ENCODE results near the gene ONECUT3.

ONECUT3 gene

DNA sequence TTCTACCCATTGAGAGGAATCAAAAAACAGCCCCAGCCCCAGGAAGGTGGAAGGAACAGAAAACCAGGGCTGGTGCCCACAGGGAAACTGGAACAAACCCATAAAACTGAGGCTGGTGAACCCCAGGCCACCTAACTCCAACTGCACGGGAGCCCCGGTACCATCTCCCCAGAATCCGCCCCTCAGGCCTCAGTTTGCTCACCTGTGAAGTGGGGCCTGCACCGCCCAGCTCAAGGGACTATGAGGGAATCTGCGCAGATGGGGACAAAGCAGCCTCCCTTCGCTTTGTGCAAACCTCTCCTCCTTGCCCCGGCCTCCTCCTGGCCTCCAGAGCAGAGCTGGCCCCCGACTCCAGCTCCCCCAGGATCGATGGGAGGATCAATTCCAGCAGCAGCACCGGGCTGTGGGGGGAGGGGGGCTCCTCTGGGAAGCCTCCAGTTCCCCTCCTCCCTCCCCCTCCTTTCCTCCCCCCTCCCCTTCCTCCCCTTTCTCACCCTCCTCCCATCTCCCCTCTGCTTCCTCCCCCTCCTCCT, 9.1 kb upstream of the ONECUT3 start:
- H3K9ac ChIP-seq (ENCODE audit: low read depth, low read length), result no peak overlapping the region
- H3K9me3 ChIP-seq (ENCODE audit: control insufficient read depth, insufficient read depth, low read length), result no peaks in the 10 kb centered on the region
- H3K36me3 ChIP-seq (ENCODE audit: control insufficient read depth, insufficient read depth, low read length), result peaks cover 2% of the 10 kb centered on the region

DNA sequence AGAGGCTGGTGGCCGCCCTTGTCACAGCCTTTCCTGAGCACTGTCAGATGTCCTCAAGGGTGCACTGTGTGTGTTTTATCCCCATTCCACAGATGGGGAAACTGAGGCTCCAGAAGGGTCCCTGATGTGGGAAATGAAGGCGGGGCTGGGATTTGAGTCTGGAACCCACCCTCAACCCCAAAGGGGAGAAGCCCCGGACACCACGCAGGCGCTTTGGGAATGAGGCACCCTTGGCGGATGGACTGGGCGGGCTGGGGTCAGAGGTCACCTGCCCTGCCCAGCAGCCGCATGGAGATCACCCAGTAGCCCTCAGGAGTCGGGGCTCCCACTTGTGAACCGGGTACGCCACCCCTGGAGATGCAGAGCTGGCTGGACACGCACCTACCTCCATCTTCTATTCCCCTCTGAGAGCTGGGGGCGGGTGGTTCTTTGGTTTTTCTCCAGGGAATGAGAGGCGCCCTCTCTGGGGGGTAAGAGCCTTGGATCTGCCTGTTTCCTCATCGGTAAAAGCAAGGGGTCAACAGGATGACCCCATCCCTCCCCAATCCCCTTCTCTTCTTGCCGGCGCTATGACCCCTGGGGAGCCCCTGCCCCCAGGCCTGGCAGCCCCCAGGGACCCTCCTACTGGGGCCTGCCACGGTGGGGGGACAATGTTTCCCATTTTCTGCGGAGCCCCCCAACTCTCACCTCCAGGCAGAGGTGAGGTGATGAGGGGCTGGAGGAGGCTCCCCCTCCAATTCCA, 8.3 kb upstream of the ONECUT3 start:
- H3K9me3 ChIP-seq (ENCODE audit: control insufficient read depth, insufficient read depth, low read length), result no peaks in the 10 kb centered on the region
- peaks cover 59% of the 10 kb centered on the region for H3K27me3 ChIP-seq (ENCODE audit: control insufficient read depth, insufficient read depth, low read length)
- H3K36me3 ChIP-seq (ENCODE audit: control insufficient read depth, insufficient read depth, low read length), result peaks cover under 1% of the 10 kb centered on the region
- peak overlapping the region; percentile 56 for H3K4me3 ChIP-seq (ENCODE audit: low read depth, low read length)
- peaks cover 2% of the 10 kb centered on the region for H3K4me1 ChIP-seq (ENCODE audit: control insufficient read depth, insufficient read depth, low read length)
- no peak overlapping the region for H3K9ac ChIP-seq (ENCODE audit: low read depth, low read length)

More for the DNA sequence above, 9.1 kb upstream of the ONECUT3 start:
- Histone ChIP-seq H3K4me1 (ENCODE audit: control insufficient read depth, insufficient read depth, low read length) (peaks cover 2% of the 10 kb centered on the region), H3K4me3 (ENCODE audit: low read depth, low read length) (no peak overlapping the region), H3K27me3 (ENCODE audit: control insufficient read depth, insufficient read depth, low read length) (peaks cover 53% of the 10 kb centered on the region)

DNA sequence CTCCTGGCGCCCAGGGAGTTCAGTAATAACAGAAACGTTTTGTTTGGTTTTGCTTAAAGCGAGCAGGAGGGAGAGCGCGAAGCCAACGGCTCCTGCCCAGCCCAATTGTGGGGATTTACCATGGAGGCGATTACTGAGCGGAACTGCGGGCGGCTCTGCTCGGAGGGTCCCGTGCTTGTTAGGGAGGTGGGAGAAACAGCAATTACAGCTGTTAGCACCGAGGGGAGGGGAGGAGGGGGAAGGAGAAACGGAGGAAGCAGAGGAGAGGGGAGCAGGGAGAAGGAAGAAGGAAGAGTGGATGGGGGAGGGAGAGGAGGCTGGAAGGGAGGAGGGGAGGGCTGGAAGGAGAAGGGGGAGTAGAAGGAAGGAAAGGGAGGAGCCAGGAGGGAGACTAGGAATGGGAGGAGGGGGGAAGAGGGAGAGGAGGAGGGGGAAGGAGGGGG, 7.7 kb upstream of the ONECUT3 start:
- Histone ChIP-seq H3K36me3 (ENCODE audit: control insufficient read depth, insufficient read depth, low read length) (no peaks in the 10 kb centered on the region), H3K4me3 (ENCODE audit: low read depth, low read length) (peak overlapping the region; percentile 56), H3K9ac (ENCODE audit: low read depth, low read length) (no peak overlapping the region), H3K27me3 (ENCODE audit: control insufficient read depth, insufficient read depth, low read length) (peaks cover 61% of the 10 kb centered on the region), H3K4me1 (ENCODE audit: control insufficient read depth, insufficient read depth, low read length) (peaks cover 2% of the 10 kb centered on the region), H3K9me3 (ENCODE audit: control insufficient read depth, insufficient read depth, low read length) (no peaks in the 10 kb centered on the region)

DNA sequence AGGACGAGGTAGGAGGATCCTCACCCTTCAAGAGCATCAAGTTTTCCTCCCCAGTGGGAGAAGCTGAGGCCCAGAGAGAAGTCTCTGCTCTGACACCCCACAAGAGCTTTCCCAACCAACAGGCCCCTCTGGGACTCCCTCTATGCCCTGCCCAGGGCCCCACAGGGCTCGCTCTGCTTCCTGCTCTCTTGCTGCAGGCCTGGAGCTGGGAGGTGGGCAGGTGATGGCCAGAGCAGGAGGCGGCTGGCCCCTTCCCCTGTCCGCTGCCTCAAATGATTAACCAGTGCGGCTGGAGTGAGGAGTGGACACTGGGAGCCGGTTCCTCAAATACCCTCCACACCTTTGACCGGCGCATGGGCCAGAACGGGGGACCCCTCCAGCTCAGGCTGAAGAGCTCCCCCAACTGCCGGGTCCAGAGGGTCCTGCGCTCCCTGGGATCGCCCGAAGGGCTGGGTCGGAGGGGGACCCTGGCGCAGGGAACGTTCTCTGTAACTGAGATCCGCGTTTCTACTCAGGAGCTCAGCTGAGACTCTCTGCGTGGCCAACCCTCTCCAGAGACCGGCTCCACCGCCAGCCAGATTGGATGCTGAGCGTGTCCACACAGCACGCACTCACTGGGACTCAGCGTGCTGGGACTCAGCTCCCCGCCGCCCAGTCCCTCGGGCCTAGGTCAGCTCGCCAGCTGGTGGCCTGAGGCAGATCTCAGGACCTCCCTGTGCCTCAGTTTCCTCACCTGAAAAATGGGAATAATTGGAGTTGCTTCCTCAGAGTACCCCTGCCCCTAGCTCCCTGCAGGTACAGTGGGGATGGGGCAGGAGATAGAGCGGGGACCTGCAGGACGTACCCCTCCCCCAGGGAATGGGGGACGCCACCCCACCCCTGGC, 6.7 kb upstream of the ONECUT3 start:
- Histone ChIP-seq H3K36me3 (ENCODE audit: control insufficient read depth, insufficient read depth, low read length) (no peaks in the 10 kb centered on the region), H3K27me3 (ENCODE audit: control insufficient read depth, insufficient read depth, low read length) (peaks cover 71% of the 10 kb centered on the region), H3K9ac (ENCODE audit: low read depth, low read length) (no peak overlapping the region), H3K4me1 (ENCODE audit: control insufficient read depth, insufficient read depth, low read length) (peaks cover 2% of the 10 kb centered on the region), H3K9me3 (ENCODE audit: control insufficient read depth, insufficient read depth, low read length) (no peaks in the 10 kb centered on the region), H3K4me3 (ENCODE audit: low read depth, low read length) (peak overlapping the region; percentile 39)

DNA sequence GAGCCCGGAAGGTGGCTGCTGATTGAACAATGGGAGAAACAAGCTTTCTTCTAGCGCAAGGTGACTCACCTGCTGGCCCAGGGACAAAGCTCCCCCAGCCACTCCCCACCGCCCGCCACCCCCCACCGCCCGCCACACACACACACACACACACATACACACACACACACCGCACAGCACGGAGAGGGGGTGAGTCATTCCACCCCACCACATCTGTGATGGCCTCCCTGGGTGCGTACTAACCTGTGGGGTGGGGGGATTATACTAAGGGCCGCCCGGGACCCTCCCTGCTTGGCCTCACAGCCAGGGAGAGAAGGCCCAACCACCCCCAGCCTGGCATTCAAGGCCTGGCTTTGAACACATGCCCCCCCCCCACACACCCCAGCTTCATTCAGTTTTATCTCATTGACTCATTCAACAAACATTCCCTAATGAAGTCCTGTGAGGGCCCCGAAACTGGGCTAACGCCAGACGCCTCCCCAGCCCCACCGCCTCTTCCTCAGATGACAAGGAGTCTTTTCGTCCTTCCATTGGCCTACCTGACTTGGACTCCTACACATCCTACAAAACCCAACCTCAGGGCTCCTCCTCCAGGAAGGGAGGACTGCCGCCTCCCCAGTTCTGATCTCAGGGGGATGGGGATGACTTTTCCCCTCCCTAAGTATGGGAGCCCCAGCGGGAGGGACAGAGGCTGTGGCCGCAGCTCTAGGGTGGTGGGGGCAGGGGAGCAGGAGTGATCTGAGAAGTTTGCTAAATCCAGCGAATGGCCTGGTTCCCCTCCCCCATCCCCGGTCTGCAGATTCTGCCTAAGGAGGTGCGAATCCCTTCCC, 5.8 kb upstream of the ONECUT3 start:
- Histone ChIP-seq H3K9me3 (ENCODE audit: control insufficient read depth, insufficient read depth, low read length) (no peaks in the 10 kb centered on the region), H3K4me1 (ENCODE audit: control insufficient read depth, insufficient read depth, low read length) (peaks cover 2% of the 10 kb centered on the region), H3K27me3 (ENCODE audit: control insufficient read depth, insufficient read depth, low read length) (peaks cover 80% of the 10 kb centered on the region), H3K36me3 (ENCODE audit: control insufficient read depth, insufficient read depth, low read length) (no peaks in the 10 kb centered on the region), H3K4me3 (ENCODE audit: low read depth, low read length) (peak overlapping the region; percentile 41), H3K9ac (ENCODE audit: low read depth, low read length) (no peak overlapping the region)

DNA sequence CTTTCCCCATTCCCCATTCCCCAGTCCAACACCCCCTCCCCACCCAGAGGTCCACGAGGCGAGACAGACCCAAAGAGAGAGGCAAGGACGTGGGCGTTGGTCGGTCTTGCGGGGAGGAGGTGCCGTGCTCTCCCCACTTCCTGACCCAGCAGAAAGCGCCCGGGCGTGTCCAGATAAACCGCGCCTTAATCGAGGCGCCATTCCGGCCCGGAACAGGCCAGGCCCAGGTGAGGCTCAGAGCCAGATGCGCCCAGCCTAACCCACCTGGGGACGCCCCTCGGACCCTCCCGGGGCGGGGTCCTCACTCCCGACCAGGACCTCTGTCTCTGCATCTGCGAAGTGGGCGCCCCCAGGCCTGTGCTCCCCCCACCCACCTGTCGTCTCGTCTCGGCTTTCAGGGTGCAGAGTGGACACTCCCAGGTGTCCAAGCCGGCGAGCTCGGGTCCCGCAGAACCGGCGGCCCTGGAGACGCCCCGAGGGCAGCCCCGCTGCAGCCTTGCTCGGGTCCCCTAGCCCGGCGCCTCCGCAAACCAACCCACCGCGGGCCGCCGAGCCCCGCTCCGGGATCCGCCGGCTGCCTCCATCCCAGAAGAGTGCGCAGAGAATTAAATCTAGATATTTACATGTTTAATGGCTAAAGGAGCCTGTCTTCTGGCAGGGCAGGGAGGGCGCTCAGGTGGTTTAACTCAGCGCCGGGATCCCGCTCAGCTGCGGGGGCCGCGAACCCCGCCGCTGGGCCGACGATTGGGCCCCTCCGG, 5.0 kb upstream of the ONECUT3 start:
- Histone ChIP-seq H3K9me3 (ENCODE audit: control insufficient read depth, insufficient read depth, low read length) (no peaks in the 10 kb centered on the region), H3K4me1 (ENCODE audit: control insufficient read depth, insufficient read depth, low read length) (peaks cover 2% of the 10 kb centered on the region), H3K4me3 (ENCODE audit: low read depth, low read length) (peak overlapping the region; percentile 41), H3K36me3 (ENCODE audit: control insufficient read depth, insufficient read depth, low read length) (no peaks in the 10 kb centered on the region), H3K9ac (ENCODE audit: low read depth, low read length) (no peak overlapping the region), H3K27me3 (ENCODE audit: control insufficient read depth, insufficient read depth, low read length) (peaks cover 80% of the 10 kb centered on the region)

DNA sequence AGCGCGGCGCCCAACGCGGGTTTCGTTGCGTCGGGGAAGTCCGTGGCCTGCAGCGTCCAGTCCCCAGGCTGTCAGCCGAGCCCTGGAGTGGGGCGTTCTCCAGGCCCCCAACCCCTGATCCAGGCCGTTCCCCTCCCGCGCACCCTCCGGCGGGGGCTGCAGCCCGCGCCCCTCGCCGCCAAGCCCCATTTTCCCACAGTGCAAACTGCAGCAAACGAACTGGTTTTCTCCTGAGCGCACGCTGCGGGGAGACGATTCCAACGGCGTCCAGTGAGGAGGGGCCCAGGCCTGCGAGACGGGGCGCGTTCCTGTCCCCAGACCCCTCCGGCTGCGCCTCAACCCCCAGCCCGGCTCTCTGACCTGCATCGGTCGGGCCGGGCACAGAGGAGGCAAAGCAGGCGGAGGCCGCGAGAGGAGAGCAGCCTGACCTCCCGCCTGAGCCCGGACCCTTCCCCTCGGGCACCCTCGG, 4.4 kb upstream of the ONECUT3 start:
- peaks cover 78% of the 10 kb centered on the region for H3K27me3 ChIP-seq (ENCODE audit: control insufficient read depth, insufficient read depth, low read length)
- H3K9me3 ChIP-seq (ENCODE audit: control insufficient read depth, insufficient read depth, low read length), result no peaks in the 10 kb centered on the region
- no peak overlapping the region for H3K9ac ChIP-seq (ENCODE audit: low read depth, low read length)
- no peak overlapping the region for H3K4me3 ChIP-seq (ENCODE audit: low read depth, low read length)
- H3K4me1 ChIP-seq (ENCODE audit: control insufficient read depth, insufficient read depth, low read length), result peaks cover 2% of the 10 kb centered on the region
- H3K36me3 ChIP-seq (ENCODE audit: control insufficient read depth, insufficient read depth, low read length), result no peaks in the 10 kb centered on the region

DNA sequence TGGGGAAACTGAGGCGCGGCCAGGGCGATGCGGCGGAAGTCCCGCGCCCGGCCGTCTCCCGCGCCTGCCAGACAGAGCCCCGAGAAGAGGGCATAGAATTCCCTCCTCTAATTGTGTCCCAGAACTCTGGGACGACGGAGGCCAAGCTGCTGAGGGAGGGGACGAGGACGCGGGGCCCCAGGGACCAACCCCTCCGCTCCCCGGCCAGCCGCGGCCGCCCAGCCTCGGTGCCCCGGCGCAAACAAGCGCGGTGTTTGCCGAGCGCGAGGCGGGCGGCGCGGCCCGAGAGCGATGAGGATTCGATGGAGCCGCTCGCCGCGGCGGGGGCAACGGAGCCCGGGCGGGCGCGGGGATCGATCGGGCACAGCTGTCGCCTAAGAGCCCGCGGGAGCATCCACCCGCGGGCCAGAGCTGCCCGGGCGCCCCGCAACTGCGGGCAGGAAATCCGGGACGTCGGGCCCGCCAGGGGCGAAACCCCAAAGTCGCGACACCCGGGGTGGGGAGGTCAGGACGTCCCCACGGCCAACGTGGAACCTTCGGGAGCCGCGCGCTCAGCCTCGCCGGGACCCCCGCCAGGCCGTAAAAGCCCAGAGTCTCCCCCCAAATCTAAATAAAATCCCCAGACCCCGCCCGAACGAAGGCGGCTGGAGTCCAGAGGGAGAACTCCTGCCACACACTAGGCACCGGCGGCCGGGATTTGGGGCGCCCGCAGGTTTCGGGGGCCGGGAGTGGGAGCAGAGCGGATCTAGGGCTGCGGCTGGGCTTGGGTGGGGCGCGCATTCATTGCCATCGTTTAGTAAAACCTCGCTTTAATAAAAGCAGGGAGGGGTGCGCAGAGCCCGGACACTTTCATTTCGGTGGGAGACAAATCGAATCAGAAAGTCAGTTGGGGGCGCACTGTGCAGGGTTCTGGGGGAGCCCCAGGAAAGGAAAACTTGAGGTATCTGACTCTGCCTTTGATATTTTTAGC, 3.6 kb upstream of the ONECUT3 start:
- Histone ChIP-seq H3K36me3 (ENCODE audit: control insufficient read depth, insufficient read depth, low read length) (no peaks in the 10 kb centered on the region), H3K27me3 (ENCODE audit: control insufficient read depth, insufficient read depth, low read length) (peaks cover 76% of the 10 kb centered on the region), H3K9ac (ENCODE audit: low read depth, low read length) (no peak overlapping the region), H3K4me1 (ENCODE audit: control insufficient read depth, insufficient read depth, low read length) (peaks cover 2% of the 10 kb centered on the region), H3K4me3 (ENCODE audit: low read depth, low read length) (peak overlapping the region; percentile 22), H3K9me3 (ENCODE audit: control insufficient read depth, insufficient read depth, low read length) (no peaks in the 10 kb centered on the region)

DNA sequence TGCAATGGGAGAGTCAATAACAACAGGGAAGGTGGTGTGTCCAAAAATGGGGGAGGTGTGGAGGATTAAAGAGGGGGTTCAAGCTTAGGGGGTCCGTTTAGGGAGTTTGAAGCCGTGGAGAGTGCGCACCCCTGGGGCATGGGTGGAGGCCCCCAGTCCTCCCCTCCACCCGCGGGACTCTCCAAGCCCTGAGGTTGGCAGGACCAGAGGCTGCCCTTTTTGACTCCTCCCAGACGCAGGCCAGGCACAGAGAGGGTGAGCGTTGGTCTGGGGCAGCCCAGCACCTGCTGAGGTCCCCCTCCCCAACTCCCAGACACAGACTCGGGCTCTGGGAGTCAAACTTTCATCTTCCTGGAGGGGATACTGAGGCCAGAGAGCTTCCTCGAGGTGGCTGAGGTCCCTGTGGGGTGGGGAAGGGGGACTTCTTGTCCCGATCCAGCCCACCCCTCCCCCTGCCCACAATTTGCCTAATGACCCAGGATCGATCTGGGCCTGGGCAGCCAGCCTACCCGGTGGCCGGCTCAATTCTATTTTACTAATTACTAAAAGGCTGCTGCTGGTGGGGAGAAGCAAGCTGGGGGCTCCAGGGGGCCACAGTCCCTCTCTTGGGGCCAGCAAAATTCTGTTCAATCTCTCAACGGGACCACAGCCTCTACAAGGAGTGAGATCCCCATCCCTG, 2.8 kb upstream of the ONECUT3 start:
- peaks cover 2% of the 10 kb centered on the region for H3K4me1 ChIP-seq (ENCODE audit: control insufficient read depth, insufficient read depth, low read length)
- peaks cover 81% of the 10 kb centered on the region for H3K27me3 ChIP-seq (ENCODE audit: control insufficient read depth, insufficient read depth, low read length)

More for the DNA sequence above, 2.8 kb upstream of the ONECUT3 start:
- Histone ChIP-seq H3K9me3 (ENCODE audit: control insufficient read depth, insufficient read depth, low read length) (no peaks in the 10 kb centered on the region), H3K4me3 (ENCODE audit: low read depth, low read length) (peak overlapping the region; percentile 22), H3K9ac (ENCODE audit: low read depth, low read length) (no peak overlapping the region), H3K36me3 (ENCODE audit: control insufficient read depth, insufficient read depth, low read length) (no peaks in the 10 kb centered on the region)
